ENCODE data around the gene FAIM2. TPM values are rescaled to one million over a fixed set of nuclear protein-coding genes. Genes with fewer than 3 reads are reported as not detected.

FAIM2 gene
- total RNA-seq, 3 donors from 2014 or later, result 0.67 to 12.9 (median 2.5) TPM

GRCh38 chr12:49916129-49916919 lies 12.6 kb upstream of the FAIM2 start:
- Histone ChIP-seq H3K4me1 (ENCODE audit: low read depth) (no peaks in the 10 kb centered on the region), H3K36me3 (ENCODE audit: low read depth) (no peaks in the 10 kb centered on the region), H3K9me3 (no peaks in the 10 kb centered on the region), H3K4me3 (no peak overlapping the region)
- DNase-seq (no peak), ATAC-seq (no peak)
- TF ChIP-seq, protein P1, sequence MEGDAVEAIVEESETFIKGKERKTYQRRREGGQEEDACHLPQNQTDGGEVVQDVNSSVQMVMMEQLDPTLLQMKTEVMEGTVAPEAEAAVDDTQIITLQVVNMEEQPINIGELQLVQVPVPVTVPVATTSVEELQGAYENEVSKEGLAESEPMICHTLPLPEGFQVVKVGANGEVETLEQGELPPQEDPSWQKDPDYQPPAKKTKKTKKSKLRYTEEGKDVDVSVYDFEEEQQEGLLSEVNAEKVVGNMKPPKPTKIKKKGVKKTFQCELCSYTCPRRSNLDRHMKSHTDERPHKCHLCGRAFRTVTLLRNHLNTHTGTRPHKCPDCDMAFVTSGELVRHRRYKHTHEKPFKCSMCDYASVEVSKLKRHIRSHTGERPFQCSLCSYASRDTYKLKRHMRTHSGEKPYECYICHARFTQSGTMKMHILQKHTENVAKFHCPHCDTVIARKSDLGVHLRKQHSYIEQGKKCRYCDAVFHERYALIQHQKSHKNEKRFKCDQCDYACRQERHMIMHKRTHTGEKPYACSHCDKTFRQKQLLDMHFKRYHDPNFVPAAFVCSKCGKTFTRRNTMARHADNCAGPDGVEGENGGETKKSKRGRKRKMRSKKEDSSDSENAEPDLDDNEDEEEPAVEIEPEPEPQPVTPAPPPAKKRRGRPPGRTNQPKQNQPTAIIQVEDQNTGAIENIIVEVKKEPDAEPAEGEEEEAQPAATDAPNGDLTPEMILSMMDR (IDR thresholded peaks at IDR 0.05), result no peak
- intact Hi-C loops (cut with DNase I, micrococcal nuclease), result no loop called here

GRCh38 chr12:49912345-49913255 lies 8.9 kb upstream of the FAIM2 start:
- intact Hi-C loops (cut with DNase I, micrococcal nuclease), result no loop called here
- no peaks in the 10 kb centered on the region for H3K9me3 ChIP-seq
- DNase-seq (no peak), ATAC-seq (no peak)
- no peaks in the 10 kb centered on the region for H3K4me1 ChIP-seq (ENCODE audit: low read depth)
- TF ChIP-seq, protein P1 (IDR thresholded peaks at IDR 0.05), result no peak
- no peaks in the 10 kb centered on the region for H3K36me3 ChIP-seq (ENCODE audit: low read depth)
- no peak overlapping the region for H3K4me3 ChIP-seq

DNA sequence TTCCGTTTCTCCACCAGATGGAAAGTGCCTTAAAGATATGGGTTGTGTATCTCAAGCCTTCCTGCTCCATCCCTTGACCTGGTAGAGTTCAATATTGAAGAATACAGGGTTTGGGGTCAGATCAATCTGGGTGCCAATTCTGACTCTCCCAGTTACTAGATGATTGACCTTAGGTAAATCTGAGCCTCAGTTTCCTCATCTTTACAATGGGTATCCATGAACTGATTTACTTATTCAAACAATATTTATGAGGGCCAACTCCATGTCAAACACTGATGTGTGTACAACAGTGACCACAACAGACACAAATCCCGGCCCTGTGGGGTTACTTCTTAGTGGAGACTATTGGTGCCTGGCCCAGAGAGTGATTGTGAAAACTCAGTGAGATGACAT lies 7.5 kb upstream of the FAIM2 start:
- H3K4me1 ChIP-seq (ENCODE audit: low read depth), result no peaks in the 10 kb centered on the region
- intact Hi-C loops (cut with DNase I, micrococcal nuclease), result no loop called here
- H3K9me3 ChIP-seq, result no peaks in the 10 kb centered on the region
- TF ChIP-seq, protein P1 (IDR thresholded peaks at IDR 0.05), result no peak
- ATAC-seq (no peak), DNase-seq (no peak)
- no peak overlapping the region for H3K4me3 ChIP-seq
- no peaks in the 10 kb centered on the region for H3K36me3 ChIP-seq (ENCODE audit: low read depth)

DNA sequence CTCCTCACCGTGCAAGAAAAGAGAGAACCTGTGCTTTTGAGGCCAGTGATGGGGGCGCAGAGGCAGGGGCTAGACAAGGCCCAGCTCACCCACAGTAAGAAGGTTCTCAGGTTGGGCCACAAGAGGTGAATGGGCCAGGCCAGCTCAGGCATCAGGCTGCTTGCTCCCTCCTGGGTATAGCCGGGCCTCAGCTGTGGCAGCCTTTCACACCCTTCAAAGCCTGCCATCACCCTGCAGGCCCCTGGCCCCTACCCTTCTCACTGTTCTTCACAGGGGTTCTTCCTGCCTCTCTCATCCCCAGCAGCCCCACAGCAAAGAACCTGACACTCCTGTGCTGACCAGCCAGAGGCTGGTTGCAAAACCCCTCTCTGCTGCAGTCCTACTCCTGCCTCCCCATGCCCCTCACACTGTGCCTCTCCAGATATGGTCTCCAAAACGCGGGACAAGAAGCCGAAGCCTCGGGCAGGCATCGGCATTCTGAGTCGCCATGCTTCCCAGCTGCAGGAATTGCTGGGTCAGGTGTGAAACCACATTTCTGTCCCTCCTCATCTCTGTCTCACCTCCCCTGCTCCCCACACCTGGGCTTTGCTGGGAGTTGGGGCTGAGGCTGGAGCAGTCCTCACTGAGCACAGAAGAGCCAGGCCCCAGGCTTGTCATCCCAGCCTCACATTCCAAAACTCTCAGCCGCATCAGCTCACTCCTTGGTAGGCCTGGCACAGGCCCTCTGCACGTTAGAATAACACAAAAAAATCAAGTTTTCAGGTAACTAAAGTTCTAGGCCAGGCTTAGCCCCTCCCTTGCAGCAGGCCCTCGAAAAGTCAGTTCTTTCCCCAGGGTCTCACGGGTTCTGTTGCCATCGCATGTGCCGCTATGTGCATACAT lies 6.9 kb upstream of the FAIM2 start:
- Histone ChIP-seq H3K9me3 (no peaks in the 10 kb centered on the region), H3K4me3 (no peak overlapping the region), H3K36me3 (ENCODE audit: low read depth) (no peaks in the 10 kb centered on the region), H3K4me1 (ENCODE audit: low read depth) (no peaks in the 10 kb centered on the region)
- DNase-seq (no peak), ATAC-seq (no peak)
- intact Hi-C loops (cut with DNase I, micrococcal nuclease), result no loop called here
- TF ChIP-seq, protein P1 (IDR thresholded peaks at IDR 0.05), result no peak

GRCh38 chr12:49909826-49910225 lies 6.1 kb upstream of the FAIM2 start:
- Histone ChIP-seq H3K4me3 (no peak overlapping the region), H3K36me3 (ENCODE audit: low read depth) (no peaks in the 10 kb centered on the region), H3K4me1 (ENCODE audit: low read depth) (no peaks in the 10 kb centered on the region), H3K9me3 (no peaks in the 10 kb centered on the region)
- intact Hi-C loops (cut with DNase I, micrococcal nuclease), result no loop called here
- ATAC-seq (no peak), DNase-seq (no peak)
- TF ChIP-seq, protein P1 (IDR thresholded peaks at IDR 0.05), result no peak

All from mucosa of descending colon (tissue), 3 donors.